GM10248 (cell line): ENCODE results near the gene PRKCB.

Source experiments
- CTCF ChIA-PET: fragments of 300-600 bp; sonication (Branson Sonifier 250); formaldehyde crosslinking; extraction: SDS; loops from one replicate; lab custom pipeline; 2021; ENCODE audit warnings: antibody characterized with exemption; lab: Yijun Ruan, JAX
- POLR2A ChIA-PET: fragments of 350-650 bp; sonication (Branson Sonifier 250); formaldehyde crosslinking; extraction: SDS; loops from one replicate; lab custom pipeline; 2020; ENCODE audit warnings: antibody characterized with exemption; lab: Yijun Ruan, JAX
- DNase-seq: peaks from one replicate; pipeline ENCODE4 v3.0.0; 2012; ENCODE audit errors: extremely low spot score
- TF ChIP-seq, protein P1 (sequence below): IDR thresholded peaks from 2 replicates; pipeline ENCODE4 v1.5.1; 2012; ENCODE audit warnings: mild to moderate bottlenecking, low read depth; ENCODE audit errors: extremely low read depth, missing control alignments, control extremely low read depth

Gene PRKCB

GRCh38 chr16:23837553-23838308 is 1.9 kb downstream of the PRKCB start:
- CTCF ChIA-PET: interaction anchor here (0.9 to 2.1 kb wide), 4 partner anchors 10 to 34 kb away, joined by 3 to 5 read pairs (median 4); no protein-coding TSS in a partner anchor
- DNase-seq: no peak
- TF ChIP-seq, protein P1, sequence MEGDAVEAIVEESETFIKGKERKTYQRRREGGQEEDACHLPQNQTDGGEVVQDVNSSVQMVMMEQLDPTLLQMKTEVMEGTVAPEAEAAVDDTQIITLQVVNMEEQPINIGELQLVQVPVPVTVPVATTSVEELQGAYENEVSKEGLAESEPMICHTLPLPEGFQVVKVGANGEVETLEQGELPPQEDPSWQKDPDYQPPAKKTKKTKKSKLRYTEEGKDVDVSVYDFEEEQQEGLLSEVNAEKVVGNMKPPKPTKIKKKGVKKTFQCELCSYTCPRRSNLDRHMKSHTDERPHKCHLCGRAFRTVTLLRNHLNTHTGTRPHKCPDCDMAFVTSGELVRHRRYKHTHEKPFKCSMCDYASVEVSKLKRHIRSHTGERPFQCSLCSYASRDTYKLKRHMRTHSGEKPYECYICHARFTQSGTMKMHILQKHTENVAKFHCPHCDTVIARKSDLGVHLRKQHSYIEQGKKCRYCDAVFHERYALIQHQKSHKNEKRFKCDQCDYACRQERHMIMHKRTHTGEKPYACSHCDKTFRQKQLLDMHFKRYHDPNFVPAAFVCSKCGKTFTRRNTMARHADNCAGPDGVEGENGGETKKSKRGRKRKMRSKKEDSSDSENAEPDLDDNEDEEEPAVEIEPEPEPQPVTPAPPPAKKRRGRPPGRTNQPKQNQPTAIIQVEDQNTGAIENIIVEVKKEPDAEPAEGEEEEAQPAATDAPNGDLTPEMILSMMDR: no peak
- POLR2A ChIA-PET: no interaction called here

DNA sequence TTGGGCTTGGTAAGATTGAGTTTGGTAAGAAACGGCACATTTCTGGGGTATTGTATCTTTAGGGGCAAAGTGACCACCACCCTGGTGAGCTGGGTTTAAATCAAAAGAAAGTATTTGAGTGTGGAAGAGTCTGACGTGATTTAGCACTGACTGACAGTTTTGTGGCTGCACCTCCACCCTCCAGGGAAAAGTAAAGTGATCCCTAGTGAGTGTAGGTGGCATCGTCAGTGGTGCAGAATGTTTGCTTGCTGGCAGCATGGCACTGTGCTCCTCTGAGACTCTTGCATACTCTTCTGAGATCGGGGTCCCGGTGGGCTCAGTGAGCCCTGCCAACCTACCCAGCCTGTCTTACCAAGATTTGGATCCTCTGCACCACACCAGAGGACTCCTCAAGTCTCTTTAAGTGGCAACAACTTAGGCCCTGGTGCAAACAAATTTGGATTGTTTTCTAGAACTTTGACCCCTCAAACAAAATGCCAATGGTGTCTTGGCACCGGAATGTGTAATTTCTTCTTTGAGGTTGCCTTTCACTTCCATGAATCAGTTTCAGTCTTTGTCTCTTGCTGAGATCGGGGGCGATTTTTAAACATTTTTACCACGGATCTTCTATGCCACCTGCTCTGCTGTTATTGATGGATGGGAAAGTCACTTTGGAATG is 2.8 kb downstream of the PRKCB start:
- CTCF ChIA-PET: interaction anchor here (2.0 to 2.1 kb wide), 2 partner anchors 21 to 35 kb away, joined by 5 read pairs; no protein-coding TSS in a partner anchor
- DNase-seq: no peak

GRCh38 chr16:23840310-23840709 is 4.5 kb downstream of the PRKCB start:
- TF ChIP-seq, protein P1: no peak
- POLR2A ChIA-PET: no interaction called here
- CTCF ChIA-PET: interaction anchor here (1.0 to 4.0 kb wide), 6 partner anchors 9 to 170 kb away, joined by 3 to 17 read pairs (median 4); no protein-coding TSS in a partner anchor
- DNase-seq: no peak

More for the DNA sequence above, 2.8 kb downstream of the PRKCB start:
- POLR2A ChIA-PET: no interaction called here
- TF ChIP-seq, protein P1: no peak

GRCh38 chr16:23842137-23842600 is 6.4 kb downstream of the PRKCB start:
- DNase-seq: peak; percentile 65
- CTCF ChIA-PET: interaction anchor here (0.8 to 4.0 kb wide), 9 partner anchors 13 to 173 kb away, joined by 3 to 17 read pairs (median 5); no protein-coding TSS in a partner anchor
- POLR2A ChIA-PET: interaction anchor here (0.6 kb wide), 1 partner anchor 37 kb away, joined by 3 read pairs; no protein-coding TSS in a partner anchor
- TF ChIP-seq, protein P1: no peak

DNA sequence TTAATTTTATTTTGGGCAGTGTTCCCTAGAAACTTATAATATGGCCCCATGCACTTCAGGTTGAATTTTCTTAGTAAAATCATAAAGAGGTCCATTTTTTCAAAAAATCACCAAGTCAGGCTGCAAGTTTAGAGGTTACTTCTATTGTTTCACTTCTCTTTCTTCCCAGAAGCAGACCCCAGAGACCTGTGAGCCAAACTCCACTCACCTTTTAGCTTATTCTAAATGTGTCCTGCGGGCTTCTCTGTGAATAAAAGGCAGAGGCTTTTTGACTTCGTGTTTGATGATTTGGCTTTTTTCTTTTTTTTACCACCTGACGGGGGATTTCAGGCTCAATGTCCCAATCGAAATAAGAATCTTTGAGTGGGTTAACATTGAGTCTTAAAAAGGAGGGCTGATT is 7.4 kb downstream of the PRKCB start:
- ChIA-PET CTCF (interaction anchor here (1.3 to 4.0 kb wide), 4 partner anchors 12 to 167 kb away, joined by 4 to 17 read pairs (median 5); no protein-coding TSS in a partner anchor), POLR2A (no interaction called here)
- TF ChIP-seq, protein P1: no peak
- DNase-seq: peak; percentile 48

DNA sequence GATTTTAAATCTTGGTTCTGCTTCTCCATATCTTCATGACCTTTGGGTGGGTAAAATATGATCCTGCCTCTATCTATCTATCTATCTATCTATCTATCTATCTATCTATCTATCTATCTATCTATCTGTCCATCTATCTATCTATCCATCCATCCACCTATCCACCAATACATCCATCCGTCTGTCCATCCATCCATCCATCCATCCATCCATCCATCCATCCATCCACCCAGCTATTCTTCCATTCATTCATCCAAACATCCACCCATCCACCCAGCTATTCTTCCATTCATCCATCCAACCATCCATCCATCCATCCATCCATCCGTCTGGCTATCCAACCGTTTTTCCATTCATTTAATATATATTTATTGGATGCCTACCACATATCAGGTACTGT is 11.5 kb downstream of the PRKCB start:
- POLR2A ChIA-PET: interaction anchor here (1.0 kb wide), 1 partner anchor 16 kb away, joined by 3 read pairs; no protein-coding TSS in a partner anchor
- TF ChIP-seq, protein P1: no peak
- no peak for DNase-seq
- CTCF ChIA-PET: interaction anchor here (1.3 to 3.2 kb wide), 3 partner anchors 10 to 44 kb away, joined by 4 to 18 read pairs (median 5); no protein-coding TSS in a partner anchor
